HepG2 (cell line): ENCODE measurements around the gene COLGALT1. TPM values are rescaled to one million over a fixed set of nuclear protein-coding genes. Genes with fewer than 3 reads are reported as not detected.

Experiments used
- EP300 ChIP-seq, 3 experiments: sonication (generic) in 1 of 3; formaldehyde crosslinking in 1 of 3; IDR thresholded peaks; 2 replicates each; pipeline versions ENCODE4 v1.5.1 to v1.6.1; 2011 to 2020; ENCODE audit warnings: low read depth in 2 of 3, low read length in 2 of 3, borderline replicate concordance in 1 of 3, improper control_type of control experiment in 1 of 3, mild to moderate bottlenecking in 1 of 3, missing genetic modification reagents in 1 of 3, moderate library complexity in 1 of 3
- NCOA1 ChIP-seq: sonication (generic); formaldehyde crosslinking; IDR thresholded peaks from 2 replicates; pipeline ENCODE4 v1.9.0; 2021; ENCODE audit warnings: missing genetic modification reagents
- NFKBIZ ChIP-seq: IDR thresholded peaks from 2 replicates; pipeline ENCODE4 v1.6.1; 2018; ENCODE audit warnings: missing genetic modification reagents, missing compliant biosample characterization
- NR2C2 ChIP-seq: sonication (generic); formaldehyde crosslinking; IDR thresholded peaks from 2 replicates; pipeline ENCODE4 v1.4.0; 2020; ENCODE audit warnings: missing genetic modification reagents, mild to moderate bottlenecking, moderate library complexity, borderline replicate concordance
- PHF20 ChIP-seq: sonication (generic); formaldehyde crosslinking; IDR thresholded peaks from 2 replicates; pipeline ENCODE4 v1.5.0; 2020; ENCODE audit warnings: mild to moderate bottlenecking, missing genetic modification reagents
- ZC3H4 ChIP-seq: sonication (generic); formaldehyde crosslinking; IDR thresholded peaks from 2 replicates; pipeline ENCODE4 v1.4.0; 2020; ENCODE audit warnings: missing genetic modification reagents, borderline replicate concordance
- ZFY ChIP-seq: sonication (generic); formaldehyde crosslinking; IDR thresholded peaks from 2 replicates; pipeline ENCODE4 v1.4.0; 2020; ENCODE audit warnings: missing genetic modification reagents
- ZNF234 ChIP-seq: sonication (generic); formaldehyde crosslinking; conservative IDR thresholded peaks from 2 replicates; pipeline ENCODE4 v1.5.1; 2020; ENCODE audit warnings: mild to moderate bottlenecking, missing genetic modification reagents
- ZNF263 ChIP-seq: sonication (generic); formaldehyde crosslinking; IDR thresholded peaks from 2 replicates; pipeline ENCODE4 v1.4.0; 2020; ENCODE audit warnings: missing genetic modification reagents
- polyA plus RNA-seq, 8 experiments: library from polyadenylated mRNA; depleted of rRNA in 3 of 8; stranded (reverse) in 7 of 8; unstranded in 1 of 8; fragments of >200 nt; fragmentation: Illumina TruSeq in 4 of 8; extraction: Trizol in 4 of 8; gene quantifications; 2 replicates each; pipeline versions ENCODE4 v1.2.1 to v1.2.3, GENCODE V29; 2011 to 2016; ENCODE audit warnings: low read depth in 4 of 8, missing spikeins in 1 of 8, mixed read lengths in 1 of 8; ENCODE audit not compliant: insufficient read depth in 1 of 8
- total RNA-seq, 5 experiments: library from RNA; depleted of rRNA; stranded (reverse); fragments of >200 nt; fragmentation: Illumina TruSeq; extraction: Trizol; gene quantifications; 2 replicates each; pipeline ENCODE4 v1.2.3, GENCODE V29; 2016; ENCODE audit warnings: low read depth in 1 of 5
- TF ChIP-seq, protein P1 (sequence below): sonication (generic); formaldehyde crosslinking; IDR thresholded peaks from 2 replicates; pipeline ENCODE4 v1.4.0; 2020; ENCODE audit warnings: missing genetic modification reagents
- TF ChIP-seq, protein P2 (sequence below): sonication (generic); formaldehyde crosslinking; IDR thresholded peaks from 2 replicates; pipeline ENCODE4 v1.4.0; 2020; ENCODE audit warnings: mild to moderate bottlenecking, missing genetic modification reagents
- TF ChIP-seq, protein P3 (sequence below), 2 experiments: IDR thresholded peaks; 2 replicates each; pipeline ENCODE4 v1.6.1; 2011 to 2012; ENCODE audit warnings: low read length in 2 of 2, borderline replicate concordance in 1 of 2, low read depth in 1 of 2, mild to moderate bottlenecking in 1 of 2, moderate library complexity in 1 of 2
- TF ChIP-seq, protein P4 (sequence below): IDR thresholded peaks from 2 replicates; pipeline ENCODE4 v1.6.1; 2012; ENCODE audit warnings: low read depth, low read length, improper control_type of control experiment

COLGALT1 gene
- total and polyA plus RNA-seq, 2 of the 13 experiments (the other 11 are each of a cell fraction or from before 2014, with no cell fraction given): 58.0 to 211 TPM

DNA sequence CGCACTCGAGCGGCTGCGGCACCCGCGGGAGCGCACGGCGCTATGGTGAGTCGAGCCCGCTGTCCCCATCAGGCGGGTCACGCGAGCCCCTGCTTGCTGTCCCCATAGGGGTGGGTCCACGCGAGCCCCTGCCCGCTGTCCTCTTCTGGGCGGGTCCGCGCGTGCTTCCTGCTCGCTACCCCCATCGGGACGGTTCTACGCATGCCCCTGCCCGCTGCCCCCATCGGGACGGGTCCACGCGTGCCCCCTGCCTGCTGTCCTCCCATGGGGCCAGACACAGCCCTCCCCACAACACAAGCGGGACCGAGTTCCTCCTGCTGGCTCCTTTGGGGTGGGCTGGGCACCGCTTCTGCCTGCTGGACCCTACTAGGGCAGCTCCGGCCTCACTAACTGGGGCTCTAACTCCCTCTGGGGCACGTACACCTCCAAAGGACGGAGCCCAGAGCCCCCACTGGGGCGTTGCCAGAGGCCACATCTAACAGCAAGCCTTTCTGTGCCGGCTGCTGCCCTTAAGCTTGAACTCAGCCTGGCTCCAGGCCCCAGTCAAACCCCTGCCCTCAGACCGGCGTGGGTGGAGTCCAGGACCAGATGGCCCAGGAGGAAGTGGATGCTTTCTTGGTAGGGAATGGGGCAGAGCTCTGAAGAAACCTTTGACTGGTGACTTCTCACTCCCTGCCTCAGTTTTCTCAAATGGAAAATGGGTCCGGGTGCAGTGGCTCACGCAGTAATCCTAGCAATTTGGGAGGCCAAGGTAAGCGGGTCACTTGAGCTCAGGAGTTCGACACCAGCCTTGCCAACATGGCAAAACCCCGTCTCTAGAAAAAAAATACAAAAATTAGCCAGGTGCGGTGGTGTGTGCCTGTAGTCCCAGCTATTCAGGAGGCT, 722 bp downstream of the COLGALT1 start (continued):
- TF ChIP-seq ZNF234 (CRISPR knock-in tag): no peak
- no peak for TF ChIP-seq ZC3H4
- TF ChIP-seq, protein P1, sequence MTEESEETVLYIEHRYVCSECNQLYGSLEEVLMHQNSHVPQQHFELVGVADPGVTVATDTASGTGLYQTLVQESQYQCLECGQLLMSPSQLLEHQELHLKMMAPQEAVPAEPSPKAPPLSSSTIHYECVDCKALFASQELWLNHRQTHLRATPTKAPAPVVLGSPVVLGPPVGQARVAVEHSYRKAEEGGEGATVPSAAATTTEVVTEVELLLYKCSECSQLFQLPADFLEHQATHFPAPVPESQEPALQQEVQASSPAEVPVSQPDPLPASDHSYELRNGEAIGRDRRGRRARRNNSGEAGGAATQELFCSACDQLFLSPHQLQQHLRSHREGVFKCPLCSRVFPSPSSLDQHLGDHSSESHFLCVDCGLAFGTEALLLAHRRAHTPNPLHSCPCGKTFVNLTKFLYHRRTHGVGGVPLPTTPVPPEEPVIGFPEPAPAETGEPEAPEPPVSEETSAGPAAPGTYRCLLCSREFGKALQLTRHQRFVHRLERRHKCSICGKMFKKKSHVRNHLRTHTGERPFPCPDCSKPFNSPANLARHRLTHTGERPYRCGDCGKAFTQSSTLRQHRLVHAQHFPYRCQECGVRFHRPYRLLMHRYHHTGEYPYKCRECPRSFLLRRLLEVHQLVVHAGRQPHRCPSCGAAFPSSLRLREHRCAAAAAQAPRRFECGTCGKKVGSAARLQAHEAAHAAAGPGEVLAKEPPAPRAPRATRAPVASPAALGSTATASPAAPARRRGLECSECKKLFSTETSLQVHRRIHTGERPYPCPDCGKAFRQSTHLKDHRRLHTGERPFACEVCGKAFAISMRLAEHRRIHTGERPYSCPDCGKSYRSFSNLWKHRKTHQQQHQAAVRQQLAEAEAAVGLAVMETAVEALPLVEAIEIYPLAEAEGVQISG (CRISPR knock-in tag): peak; percentile 65
- TF ChIP-seq, protein P2, sequence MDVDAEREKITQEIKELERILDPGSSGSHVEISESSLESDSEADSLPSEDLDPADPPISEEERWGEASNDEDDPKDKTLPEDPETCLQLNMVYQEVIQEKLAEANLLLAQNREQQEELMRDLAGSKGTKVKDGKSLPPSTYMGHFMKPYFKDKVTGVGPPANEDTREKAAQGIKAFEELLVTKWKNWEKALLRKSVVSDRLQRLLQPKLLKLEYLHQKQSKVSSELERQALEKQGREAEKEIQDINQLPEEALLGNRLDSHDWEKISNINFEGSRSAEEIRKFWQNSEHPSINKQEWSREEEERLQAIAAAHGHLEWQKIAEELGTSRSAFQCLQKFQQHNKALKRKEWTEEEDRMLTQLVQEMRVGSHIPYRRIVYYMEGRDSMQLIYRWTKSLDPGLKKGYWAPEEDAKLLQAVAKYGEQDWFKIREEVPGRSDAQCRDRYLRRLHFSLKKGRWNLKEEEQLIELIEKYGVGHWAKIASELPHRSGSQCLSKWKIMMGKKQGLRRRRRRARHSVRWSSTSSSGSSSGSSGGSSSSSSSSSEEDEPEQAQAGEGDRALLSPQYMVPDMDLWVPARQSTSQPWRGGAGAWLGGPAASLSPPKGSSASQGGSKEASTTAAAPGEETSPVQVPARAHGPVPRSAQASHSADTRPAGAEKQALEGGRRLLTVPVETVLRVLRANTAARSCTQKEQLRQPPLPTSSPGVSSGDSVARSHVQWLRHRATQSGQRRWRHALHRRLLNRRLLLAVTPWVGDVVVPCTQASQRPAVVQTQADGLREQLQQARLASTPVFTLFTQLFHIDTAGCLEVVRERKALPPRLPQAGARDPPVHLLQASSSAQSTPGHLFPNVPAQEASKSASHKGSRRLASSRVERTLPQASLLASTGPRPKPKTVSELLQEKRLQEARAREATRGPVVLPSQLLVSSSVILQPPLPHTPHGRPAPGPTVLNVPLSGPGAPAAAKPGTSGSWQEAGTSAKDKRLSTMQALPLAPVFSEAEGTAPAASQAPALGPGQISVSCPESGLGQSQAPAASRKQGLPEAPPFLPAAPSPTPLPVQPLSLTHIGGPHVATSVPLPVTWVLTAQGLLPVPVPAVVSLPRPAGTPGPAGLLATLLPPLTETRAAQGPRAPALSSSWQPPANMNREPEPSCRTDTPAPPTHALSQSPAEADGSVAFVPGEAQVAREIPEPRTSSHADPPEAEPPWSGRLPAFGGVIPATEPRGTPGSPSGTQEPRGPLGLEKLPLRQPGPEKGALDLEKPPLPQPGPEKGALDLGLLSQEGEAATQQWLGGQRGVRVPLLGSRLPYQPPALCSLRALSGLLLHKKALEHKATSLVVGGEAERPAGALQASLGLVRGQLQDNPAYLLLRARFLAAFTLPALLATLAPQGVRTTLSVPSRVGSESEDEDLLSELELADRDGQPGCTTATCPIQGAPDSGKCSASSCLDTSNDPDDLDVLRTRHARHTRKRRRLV (CRISPR knock-in tag): peak; percentile 25; the same call in 1 of the 2 replicates
- TF ChIP-seq, protein P3, sequence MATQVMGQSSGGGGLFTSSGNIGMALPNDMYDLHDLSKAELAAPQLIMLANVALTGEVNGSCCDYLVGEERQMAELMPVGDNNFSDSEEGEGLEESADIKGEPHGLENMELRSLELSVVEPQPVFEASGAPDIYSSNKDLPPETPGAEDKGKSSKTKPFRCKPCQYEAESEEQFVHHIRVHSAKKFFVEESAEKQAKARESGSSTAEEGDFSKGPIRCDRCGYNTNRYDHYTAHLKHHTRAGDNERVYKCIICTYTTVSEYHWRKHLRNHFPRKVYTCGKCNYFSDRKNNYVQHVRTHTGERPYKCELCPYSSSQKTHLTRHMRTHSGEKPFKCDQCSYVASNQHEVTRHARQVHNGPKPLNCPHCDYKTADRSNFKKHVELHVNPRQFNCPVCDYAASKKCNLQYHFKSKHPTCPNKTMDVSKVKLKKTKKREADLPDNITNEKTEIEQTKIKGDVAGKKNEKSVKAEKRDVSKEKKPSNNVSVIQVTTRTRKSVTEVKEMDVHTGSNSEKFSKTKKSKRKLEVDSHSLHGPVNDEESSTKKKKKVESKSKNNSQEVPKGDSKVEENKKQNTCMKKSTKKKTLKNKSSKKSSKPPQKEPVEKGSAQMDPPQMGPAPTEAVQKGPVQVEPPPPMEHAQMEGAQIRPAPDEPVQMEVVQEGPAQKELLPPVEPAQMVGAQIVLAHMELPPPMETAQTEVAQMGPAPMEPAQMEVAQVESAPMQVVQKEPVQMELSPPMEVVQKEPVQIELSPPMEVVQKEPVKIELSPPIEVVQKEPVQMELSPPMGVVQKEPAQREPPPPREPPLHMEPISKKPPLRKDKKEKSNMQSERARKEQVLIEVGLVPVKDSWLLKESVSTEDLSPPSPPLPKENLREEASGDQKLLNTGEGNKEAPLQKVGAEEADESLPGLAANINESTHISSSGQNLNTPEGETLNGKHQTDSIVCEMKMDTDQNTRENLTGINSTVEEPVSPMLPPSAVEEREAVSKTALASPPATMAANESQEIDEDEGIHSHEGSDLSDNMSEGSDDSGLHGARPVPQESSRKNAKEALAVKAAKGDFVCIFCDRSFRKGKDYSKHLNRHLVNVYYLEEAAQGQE (IDR thresholded peaks at IDR 0.05; ENCODE audit: borderline replicate concordance in 1 of 2, low read depth in 1 of 2, low read length in 2 of 2): no peak
- 0 out of 2 replicates have a peak, but pooled peaks have one; percentile 33 for TF ChIP-seq NCOA1 (CRISPR knock-in tag)
- no peak for TF ChIP-seq NR2C2
- TF ChIP-seq, protein P4, sequence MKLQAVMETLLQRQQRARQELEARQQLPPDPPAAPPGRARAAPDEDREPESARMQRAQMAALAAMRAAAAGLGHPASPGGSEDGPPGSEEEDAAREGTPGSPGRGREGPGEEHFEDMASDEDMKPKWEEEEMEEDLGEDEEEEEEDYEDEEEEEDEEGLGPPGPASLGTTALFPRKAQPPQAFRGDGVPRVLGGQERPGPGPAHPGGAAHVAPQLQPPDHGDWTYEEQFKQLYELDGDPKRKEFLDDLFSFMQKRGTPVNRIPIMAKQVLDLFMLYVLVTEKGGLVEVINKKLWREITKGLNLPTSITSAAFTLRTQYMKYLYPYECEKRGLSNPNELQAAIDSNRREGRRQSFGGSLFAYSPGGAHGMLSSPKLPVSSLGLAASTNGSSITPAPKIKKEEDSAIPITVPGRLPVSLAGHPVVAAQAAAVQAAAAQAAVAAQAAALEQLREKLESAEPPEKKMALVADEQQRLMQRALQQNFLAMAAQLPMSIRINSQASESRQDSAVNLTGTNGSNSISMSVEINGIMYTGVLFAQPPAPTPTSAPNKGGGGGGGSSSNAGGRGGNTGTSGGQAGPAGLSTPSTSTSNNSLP: no peak
- TF ChIP-seq ZFY (CRISPR knock-in tag): peak; percentile 66
- TF ChIP-seq PHF20 (CRISPR knock-in tag): no peak; the same call in 1 of the 2 replicates
- peak; percentile 7; the same call in 1 of the 2 replicates for TF ChIP-seq ZNF263 (CRISPR knock-in tag)
- TF ChIP-seq EP300 (IDR thresholded peaks at IDR 0.05; ENCODE audit: low read depth in 2 of 2, low read length in 2 of 2): no peak
- no peak for TF ChIP-seq EP300 (CRISPR knock-in tag; IDR thresholded peaks at IDR 0.05; ENCODE audit: borderline replicate concordance)
- no peak for TF ChIP-seq NFKBIZ (CRISPR knock-in tag)
